Measurements from ENCODE around the gene B3GNT2. TPM values are rescaled to one million over a fixed set of nuclear protein-coding genes. Genes with fewer than 3 reads are reported as not detected.

B3GNT2 gene
- total RNA-seq, 1 experiment from 2014 or later: 50.5 TPM

DNA sequence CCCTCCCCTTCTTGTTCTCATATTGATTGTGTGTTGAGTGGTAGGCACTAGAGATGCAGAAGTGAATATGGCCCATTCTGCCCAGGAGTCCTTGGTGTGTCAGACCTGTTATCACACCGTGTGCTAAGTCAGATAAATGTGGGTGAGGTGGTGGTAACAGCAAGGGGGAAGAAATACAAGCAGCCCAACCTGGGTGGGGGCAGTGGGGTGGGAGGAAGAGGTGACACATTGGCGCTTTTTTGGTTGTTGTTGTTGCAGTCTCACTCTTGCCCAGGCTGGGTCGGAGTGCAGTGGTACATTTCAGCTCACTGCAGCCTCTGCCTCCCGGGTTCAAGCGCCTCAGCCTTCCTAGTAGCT is 12.8 kb downstream of the B3GNT2 start:
- ChIA-PET POLR2A (no interaction called here), CTCF (no interaction called here)
- BruUV-seq (replicated peaks): no TSS peak
- no peaks in the 10 kb centered on the region for H3K9me3 Mint-ChIP-seq (ENCODE audit: unreplicated experiment)
- H3K27me3 Mint-ChIP-seq (ENCODE audit: insufficient read depth, unreplicated experiment): no peaks in the 10 kb centered on the region
- H3K4me3 Mint-ChIP-seq (ENCODE audit: unreplicated experiment): no peak overlapping the region
- Histone ChIP-seq H3K4me1 (peaks cover 3% of the 10 kb centered on the region; the same call in 1 of the 2 replicates), H3K9me3 (no peaks in the 10 kb centered on the region), H3K4me3 (ENCODE audit: low read depth, low read length) (no peak overlapping the region), H3K27me3 (replicated peaks; ENCODE audit: control insufficient read depth, insufficient read depth, low read length) (no peaks in the 10 kb centered on the region), H3K36me3 (ENCODE audit: control insufficient read depth, insufficient read depth, low read length) (no peaks in the 10 kb centered on the region)
- H3K27ac Mint-ChIP-seq (ENCODE audit: unreplicated experiment): peak overlapping the region; percentile 63
- peaks cover 63% of the 10 kb centered on the region for H3K4me1 Mint-ChIP-seq (ENCODE audit: low read depth, unreplicated experiment)
- TF ChIP-seq, protein P1, sequence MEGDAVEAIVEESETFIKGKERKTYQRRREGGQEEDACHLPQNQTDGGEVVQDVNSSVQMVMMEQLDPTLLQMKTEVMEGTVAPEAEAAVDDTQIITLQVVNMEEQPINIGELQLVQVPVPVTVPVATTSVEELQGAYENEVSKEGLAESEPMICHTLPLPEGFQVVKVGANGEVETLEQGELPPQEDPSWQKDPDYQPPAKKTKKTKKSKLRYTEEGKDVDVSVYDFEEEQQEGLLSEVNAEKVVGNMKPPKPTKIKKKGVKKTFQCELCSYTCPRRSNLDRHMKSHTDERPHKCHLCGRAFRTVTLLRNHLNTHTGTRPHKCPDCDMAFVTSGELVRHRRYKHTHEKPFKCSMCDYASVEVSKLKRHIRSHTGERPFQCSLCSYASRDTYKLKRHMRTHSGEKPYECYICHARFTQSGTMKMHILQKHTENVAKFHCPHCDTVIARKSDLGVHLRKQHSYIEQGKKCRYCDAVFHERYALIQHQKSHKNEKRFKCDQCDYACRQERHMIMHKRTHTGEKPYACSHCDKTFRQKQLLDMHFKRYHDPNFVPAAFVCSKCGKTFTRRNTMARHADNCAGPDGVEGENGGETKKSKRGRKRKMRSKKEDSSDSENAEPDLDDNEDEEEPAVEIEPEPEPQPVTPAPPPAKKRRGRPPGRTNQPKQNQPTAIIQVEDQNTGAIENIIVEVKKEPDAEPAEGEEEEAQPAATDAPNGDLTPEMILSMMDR (IDR thresholded peaks at IDR 0.05; ENCODE audit: insufficient read depth in 1 of 2, low read depth in 1 of 2, low read length in 1 of 2, severe bottlenecking in 1 of 2, unreplicated experiment in 1 of 2): no peak
- H3K36me3 Mint-ChIP-seq (ENCODE audit: insufficient read depth, unreplicated experiment): peaks cover 84% of the 10 kb centered on the region
- DNase-seq: no peak
- intact Hi-C loops (cut with micrococcal nuclease; ENCODE audit: unreplicated experiment): no loop called here

DNA sequence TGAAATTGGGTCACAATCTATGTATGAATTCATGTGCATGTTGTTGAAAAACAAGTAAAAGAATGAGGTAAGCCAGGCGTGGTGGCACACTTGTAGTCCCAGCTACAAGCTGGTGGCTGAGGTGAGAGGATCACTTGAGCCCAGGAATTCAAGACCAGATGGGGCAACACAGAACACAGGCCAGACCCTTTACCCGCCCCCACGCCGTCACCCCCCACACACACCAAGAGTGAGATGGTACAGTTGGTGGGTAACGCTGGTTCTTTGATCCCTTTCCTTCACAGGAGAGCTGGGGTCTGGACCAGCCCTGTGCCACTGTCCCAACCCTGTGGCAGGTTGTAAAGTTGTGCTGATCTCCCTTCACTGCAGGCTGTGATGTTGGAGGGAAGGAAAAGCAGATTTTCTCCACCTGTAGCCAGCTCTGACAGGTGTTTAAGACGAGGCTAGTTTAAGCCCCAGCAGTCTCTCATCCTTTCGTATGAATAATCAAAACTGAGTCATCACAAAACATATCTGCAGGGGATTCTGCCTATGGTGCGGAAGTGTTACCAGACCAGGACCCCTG is 13.6 kb downstream of the B3GNT2 start:
- H3K27me3 ChIP-seq (replicated peaks; ENCODE audit: control insufficient read depth, insufficient read depth, low read length): no peaks in the 10 kb centered on the region
- DNase-seq: no peak
- Mint-ChIP-seq H3K4me1 (ENCODE audit: low read depth, unreplicated experiment) (peaks cover 70% of the 10 kb centered on the region), H3K36me3 (ENCODE audit: insufficient read depth, unreplicated experiment) (peaks cover 89% of the 10 kb centered on the region), H3K9me3 (ENCODE audit: unreplicated experiment) (no peaks in the 10 kb centered on the region), H3K27ac (ENCODE audit: unreplicated experiment) (no peak overlapping the region), H3K27me3 (ENCODE audit: insufficient read depth, unreplicated experiment) (no peaks in the 10 kb centered on the region), H3K4me3 (ENCODE audit: unreplicated experiment) (no peak overlapping the region)
- peaks cover 3% of the 10 kb centered on the region; the same call in 1 of the 2 replicates for H3K4me1 ChIP-seq
- intact Hi-C loops (cut with micrococcal nuclease; ENCODE audit: unreplicated experiment): no loop called here
- no peaks in the 10 kb centered on the region for H3K9me3 ChIP-seq
- no TSS peak for BruUV-seq (replicated peaks)
- ChIA-PET POLR2A (no interaction called here), CTCF (interaction anchor here (0.6 kb wide), 1 partner anchor 234 kb away, joined by 3 read pairs; no protein-coding TSS in a partner anchor)
- no peaks in the 10 kb centered on the region for H3K36me3 ChIP-seq (ENCODE audit: control insufficient read depth, insufficient read depth, low read length)
- TF ChIP-seq, protein P1 (IDR thresholded peaks at IDR 0.05; ENCODE audit: insufficient read depth in 1 of 2, low read depth in 1 of 2, low read length in 1 of 2, severe bottlenecking in 1 of 2, unreplicated experiment in 1 of 2): no peak
- H3K4me3 ChIP-seq (ENCODE audit: low read depth, low read length): no peak overlapping the region

DNA sequence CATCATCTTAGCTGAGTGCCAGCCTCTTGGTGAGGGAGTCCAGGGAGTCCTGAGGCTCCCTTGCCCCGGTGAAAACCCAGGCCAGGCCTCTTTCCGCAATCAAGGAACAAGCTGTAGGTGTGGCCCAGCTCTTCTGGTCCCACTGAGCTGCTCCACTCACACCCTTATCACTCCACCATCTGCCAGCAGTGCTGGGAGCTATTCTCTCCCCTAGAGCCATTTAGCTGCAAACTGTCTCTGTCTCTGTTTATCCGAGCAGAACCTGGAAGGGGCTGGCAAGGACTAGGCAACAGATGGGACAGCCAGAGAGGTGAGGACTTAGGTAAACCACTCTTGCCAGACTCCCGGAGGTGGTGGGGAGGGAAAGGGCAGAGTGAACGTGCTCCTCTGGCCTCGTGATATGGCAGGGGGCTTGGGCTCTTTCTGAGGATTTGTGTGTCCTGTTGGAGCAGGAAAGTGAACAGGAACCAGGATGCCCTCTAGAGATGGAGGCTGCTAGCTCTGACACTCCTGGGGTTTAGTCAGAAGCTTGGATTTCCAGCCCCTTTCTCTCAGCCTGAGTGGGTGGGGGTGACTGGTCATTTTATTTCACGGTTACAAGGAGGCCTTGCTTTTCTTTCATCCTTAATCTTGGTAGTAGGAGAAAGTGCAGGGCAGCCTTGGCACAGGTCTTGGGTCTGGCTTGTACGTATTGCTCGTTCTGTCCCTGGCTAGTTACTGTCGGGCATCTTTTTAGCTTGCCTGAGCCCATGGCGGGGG is 19.6 kb downstream of the B3GNT2 start:
- H3K36me3 ChIP-seq (ENCODE audit: control insufficient read depth, insufficient read depth, low read length): no peaks in the 10 kb centered on the region
- CTCF ChIA-PET: interaction anchor here (0.6 to 1.1 kb wide), 2 partner anchors 9 to 296 kb away, joined by 3 to 4 read pairs; no protein-coding TSS in a partner anchor
- H3K4me3 Mint-ChIP-seq (ENCODE audit: unreplicated experiment): no peak overlapping the region
- peaks cover 30% of the 10 kb centered on the region for H3K4me1 ChIP-seq
- POLR2A ChIA-PET: no interaction called here
- H3K27me3 Mint-ChIP-seq (ENCODE audit: insufficient read depth, unreplicated experiment): no peaks in the 10 kb centered on the region
- TF ChIP-seq, protein P1 (IDR thresholded peaks at IDR 0.05; ENCODE audit: insufficient read depth in 1 of 2, low read depth in 1 of 2, low read length in 1 of 2, severe bottlenecking in 1 of 2, unreplicated experiment in 1 of 2): no peak
- peaks cover 50% of the 10 kb centered on the region for H3K4me1 Mint-ChIP-seq (ENCODE audit: low read depth, unreplicated experiment)
- no TSS peak for BruUV-seq (replicated peaks)
- H3K9me3 Mint-ChIP-seq (ENCODE audit: unreplicated experiment): no peaks in the 10 kb centered on the region
- no peak overlapping the region for H3K4me3 ChIP-seq (ENCODE audit: low read depth, low read length)
- peaks cover 81% of the 10 kb centered on the region for H3K36me3 Mint-ChIP-seq (ENCODE audit: insufficient read depth, unreplicated experiment)
- H3K9me3 ChIP-seq: no peaks in the 10 kb centered on the region
- intact Hi-C loops (cut with micrococcal nuclease; ENCODE audit: unreplicated experiment): no loop called here
- H3K27ac Mint-ChIP-seq (ENCODE audit: unreplicated experiment): peak overlapping the region; percentile 43
- DNase-seq: peak in 1 of 2 experiments; percentile 35
- H3K27me3 ChIP-seq (replicated peaks; ENCODE audit: control insufficient read depth, insufficient read depth, low read length): no peaks in the 10 kb centered on the region
